PC-3 (cell line): ENCODE measurements around the gene AP3S2. TPM values are rescaled to one million over a fixed set of nuclear protein-coding genes. Genes with fewer than 3 reads are reported as not detected.
A peak's percentile ranks its signal among the peaks of the same experiment; 100 is the strongest.

ENCODE experiments used
- ATAC-seq: fragments of 200-7000 bp; cut with Tn5 transposase; 2 replicates; pipeline ENCODE4 v1.9.1; 2020; ENCODE audit warnings: mild to moderate bottlenecking, moderate library complexity
- BruUV-seq: library from RNA; stranded (reverse); fragments of 400-500 nt; replicated peaks from 2 replicates; lab custom pipeline; 2021; lab: Mats Ljungman, UMichigan
- CTCF ChIA-PET: fragments of 300-600 bp; sonication (Branson Sonifier 250); formaldehyde crosslinking; loops from one replicate; lab custom pipeline; 2022; ENCODE audit warnings: antibody characterized with exemption; lab: Charles Lee
- POLR2A ChIA-PET: fragments of 300-600 bp; sonication (Branson Sonifier 250); formaldehyde crosslinking; loops from one replicate; lab custom pipeline; 2022; ENCODE audit warnings: antibody characterized with exemption; ENCODE audit not compliant: unreplicated experiment; lab: Charles Lee
- DNase-seq: peaks from one replicate; pipeline ENCODE4 v3.0.0-alpha.2; 2015
- H2AFZ ChIP-seq: fragments of 300-600 bp; sonication (generic); 2 replicates; pipeline ENCODE4 v1.6.0; 2016; ENCODE audit warnings: antibody characterized with exemption, low read length
- H3F3A ChIP-seq: fragments of 300-600 bp; sonication (generic); one replicate; pipeline ENCODE4 v1.6.0; 2017; ENCODE audit warnings: antibody characterized with exemption, low read length, control low read depth, mild to moderate bottlenecking; ENCODE audit not compliant: unreplicated experiment
- H3K27ac ChIP-seq: fragments of 300-600 bp; sonication (generic); 2 replicates; pipeline ENCODE4 v1.5.1; 2016; ENCODE audit warnings: mild to moderate bottlenecking, low read length
- H3K27me3 ChIP-seq: fragments of 300-600 bp; sonication (generic); 2 replicates; pipeline ENCODE4 v1.6.1; 2016; ENCODE audit warnings: low read length, mixed read lengths
- H3K36me3 ChIP-seq: fragments of 300-600 bp; sonication (generic); 2 replicates; pipeline ENCODE4 v1.6.1; 2016; ENCODE audit warnings: low read depth, mixed run types, low read length, mixed read lengths
- H3K4me1 ChIP-seq: fragments of 300-600 bp; sonication (generic); 2 replicates; pipeline ENCODE4 v1.5.1; 2016; ENCODE audit warnings: low read length; ENCODE audit not compliant: insufficient read depth
- H3K4me2 ChIP-seq: fragments of 300-600 bp; sonication (generic); 2 replicates; pipeline ENCODE4 v1.6.0; 2016; ENCODE audit warnings: low read length
- H3K4me3 ChIP-seq: fragments of 300-600 bp; sonication (generic); 2 replicates; pipeline ENCODE4 v1.5.1; 2016; ENCODE audit warnings: mild to moderate bottlenecking, low read length, mixed read lengths
- H3K79me2 ChIP-seq: fragments of 300-600 bp; sonication (generic); 2 replicates; pipeline ENCODE4 v1.6.1; 2017; ENCODE audit warnings: low read length, mixed read lengths
- H3K9ac ChIP-seq: fragments of 300-600 bp; sonication (generic); 2 replicates; pipeline ENCODE4 v1.6.0; 2016; ENCODE audit warnings: mild to moderate bottlenecking, low read length
- H3K9me2 ChIP-seq: fragments of 300-600 bp; sonication (generic); replicated peaks from 2 replicates; pipeline ENCODE4 v1.6.1; 2016; ENCODE audit warnings: mixed run types, low read length, mixed read lengths
- H3K9me3 ChIP-seq: fragments of 300-600 bp; sonication (generic); 2 replicates; pipeline ENCODE4 v1.6.1; 2016; ENCODE audit warnings: low read length, mixed read lengths
- H4K20me1 ChIP-seq: fragments of 300-600 bp; sonication (generic); 2 replicates; pipeline ENCODE4 v1.6.1; 2016; ENCODE audit warnings: low read length, mixed read lengths
- EZH2 ChIP-seq: fragments of 300-600 bp; sonication (generic); IDR thresholded peaks from one replicate; pipeline ENCODE4 v1.6.1; 2017; ENCODE audit warnings: antibody characterized with exemption, mild to moderate bottlenecking, low read length; ENCODE audit not compliant: unreplicated experiment
- EZH2phosphoT487 ChIP-seq: fragments of 300-600 bp; sonication (generic); IDR thresholded peaks from 2 replicates; pipeline ENCODE4 v1.6.1; 2018; ENCODE audit warnings: mild to moderate bottlenecking, antibody characterized with exemption, low read length, borderline replicate concordance
- intact Hi-C: fragments of 100-400 bp; cut with micrococcal nuclease; formaldehyde crosslinking; loops from 2 replicates; pipeline ENCODE4 v1.9.0; 2023
- total RNA-seq: library from RNA; depleted of rRNA; stranded (reverse); fragments of >200 nt; gene quantifications from 2 replicates; pipeline ENCODE4 v1.2.3, GENCODE V29; 2014
- TF ChIP-seq, protein P1 (sequence below): fragments of 300-600 bp; sonication (generic); conservative IDR thresholded peaks from 2 replicates; pipeline ENCODE4 v1.5.1; 2017; ENCODE audit warnings: antibody characterized with exemption, low read depth, mild to moderate bottlenecking, low read length

The AP3S2 gene
- total RNA-seq, 1 experiment from 2014 or later, result 18.8 TPM

DNA sequence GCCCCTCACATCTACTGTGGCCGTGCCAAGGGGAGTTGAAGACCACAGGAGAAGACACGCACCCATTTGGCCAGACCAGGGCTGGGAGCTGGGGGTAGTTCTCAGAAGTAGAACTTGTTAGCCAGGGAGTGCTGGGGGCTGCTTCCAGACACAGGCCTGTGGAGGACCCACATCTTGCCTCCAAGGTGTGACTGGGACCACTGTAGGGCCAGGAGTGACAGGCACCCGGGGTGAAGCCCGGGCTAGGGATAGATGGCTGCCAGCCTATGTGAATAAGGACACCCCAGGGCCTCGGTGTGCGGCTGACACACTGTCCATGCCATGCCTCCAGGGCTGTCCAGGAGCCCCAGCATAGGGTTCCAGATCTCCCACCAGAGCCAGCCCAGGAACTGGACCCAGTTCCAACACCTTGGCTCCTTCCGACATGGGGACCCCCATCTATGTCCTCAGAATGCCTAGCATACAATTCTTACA is 80.9 kb downstream of the AP3S2 start:
- DNase-seq, result no peak
- no peak for TF ChIP-seq EZH2
- TF ChIP-seq, protein P1, sequence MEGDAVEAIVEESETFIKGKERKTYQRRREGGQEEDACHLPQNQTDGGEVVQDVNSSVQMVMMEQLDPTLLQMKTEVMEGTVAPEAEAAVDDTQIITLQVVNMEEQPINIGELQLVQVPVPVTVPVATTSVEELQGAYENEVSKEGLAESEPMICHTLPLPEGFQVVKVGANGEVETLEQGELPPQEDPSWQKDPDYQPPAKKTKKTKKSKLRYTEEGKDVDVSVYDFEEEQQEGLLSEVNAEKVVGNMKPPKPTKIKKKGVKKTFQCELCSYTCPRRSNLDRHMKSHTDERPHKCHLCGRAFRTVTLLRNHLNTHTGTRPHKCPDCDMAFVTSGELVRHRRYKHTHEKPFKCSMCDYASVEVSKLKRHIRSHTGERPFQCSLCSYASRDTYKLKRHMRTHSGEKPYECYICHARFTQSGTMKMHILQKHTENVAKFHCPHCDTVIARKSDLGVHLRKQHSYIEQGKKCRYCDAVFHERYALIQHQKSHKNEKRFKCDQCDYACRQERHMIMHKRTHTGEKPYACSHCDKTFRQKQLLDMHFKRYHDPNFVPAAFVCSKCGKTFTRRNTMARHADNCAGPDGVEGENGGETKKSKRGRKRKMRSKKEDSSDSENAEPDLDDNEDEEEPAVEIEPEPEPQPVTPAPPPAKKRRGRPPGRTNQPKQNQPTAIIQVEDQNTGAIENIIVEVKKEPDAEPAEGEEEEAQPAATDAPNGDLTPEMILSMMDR, result no peak
- TF ChIP-seq EZH2phosphoT487, result no peak
- H3K9ac ChIP-seq, result 0 out of 2 replicates have a peak overlapping the region, but pooled peaks have one; percentile 54
- H3K4me3 ChIP-seq, result peak overlapping the region; percentile 62
- BruUV-seq, result no TSS peak
- no peaks in the 10 kb centered on the region for H3K9me3 ChIP-seq
- H3K9me2 ChIP-seq, result no peaks in the 10 kb centered on the region
- no peak for ATAC-seq
- H3K79me2 ChIP-seq, result peaks cover 40% of the 10 kb centered on the region
- H2AFZ ChIP-seq, result no peak overlapping the region
- intact Hi-C loops, result no loop called here
- peaks cover 35% of the 10 kb centered on the region for H3K4me1 ChIP-seq
- no peaks in the 10 kb centered on the region for H3F3A ChIP-seq
- peak overlapping the region; percentile 0; the same call in 1 of the 2 replicates for H3K27ac ChIP-seq
- H4K20me1 ChIP-seq, result no peaks in the 10 kb centered on the region
- POLR2A ChIA-PET, result no interaction called here
- H3K36me3 ChIP-seq, result no peaks in the 10 kb centered on the region
- no peaks in the 10 kb centered on the region for H3K27me3 ChIP-seq
- H3K4me2 ChIP-seq, result peak overlapping the region; percentile 77
- CTCF ChIA-PET, result no interaction called here

- no peaks in the 10 kb centered on the region for H3K9me3 ChIP-seq
- no TSS peak for BruUV-seq
- H3K4me2 ChIP-seq, result peak overlapping the region; percentile 77
- peaks cover 40% of the 10 kb centered on the region for H3K79me2 ChIP-seq
- intact Hi-C loops, result no loop called here
- H3K27ac ChIP-seq, result peak overlapping the region; percentile 22
- no peaks in the 10 kb centered on the region for H3K9me2 ChIP-seq
- H4K20me1 ChIP-seq, result no peaks in the 10 kb centered on the region
- H3F3A ChIP-seq, result no peaks in the 10 kb centered on the region
- H3K4me3 ChIP-seq, result peak overlapping the region; percentile 62
- DNase-seq (no peak), ATAC-seq (peak; percentile 44)
- H3K27me3 ChIP-seq, result no peaks in the 10 kb centered on the region
- ChIA-PET CTCF (no interaction called here), POLR2A (no interaction called here)
- no peak overlapping the region for H2AFZ ChIP-seq
- TF ChIP-seq EZH2 (no peak), EZH2phosphoT487 (no peak)
- TF ChIP-seq, protein P1, result no peak
- H3K9ac ChIP-seq, result no peak overlapping the region
- peaks cover 28% of the 10 kb centered on the region for H3K4me1 ChIP-seq
- no peaks in the 10 kb centered on the region for H3K36me3 ChIP-seq
These were observed 81.6 kb downstream of the AP3S2 start for GRCh38 chr15:89812011-89812846.

- POLR2A ChIA-PET, result no interaction called here
- peaks cover 40% of the 10 kb centered on the region for H3K79me2 ChIP-seq
- no TSS peak for BruUV-seq
These were observed 83.0 kb downstream of the AP3S2 start for GRCh38 chr15:89810837-89811236.

More at GRCh38 chr15:89810837-89811236, 83.0 kb downstream of the AP3S2 start:
- Histone ChIP-seq H3K27me3 (no peaks in the 10 kb centered on the region), H3K36me3 (no peaks in the 10 kb centered on the region), H3K9ac (no peak overlapping the region), H3K4me2 (no peak overlapping the region), H4K20me1 (no peaks in the 10 kb centered on the region), H3F3A (no peaks in the 10 kb centered on the region), H3K4me3 (no peak overlapping the region), H3K27ac (no peak overlapping the region), H2AFZ (no peak overlapping the region), H3K4me1 (peaks cover 19% of the 10 kb centered on the region; the same call in 1 of the 2 replicates), H3K9me3 (no peaks in the 10 kb centered on the region), H3K9me2 (no peaks in the 10 kb centered on the region)
- DNase-seq, result no peak
- ATAC-seq, result no peak
- no peak for TF ChIP-seq EZH2
- no peak for TF ChIP-seq EZH2phosphoT487
- TF ChIP-seq, protein P1, result no peak
- CTCF ChIA-PET, result no interaction called here
- intact Hi-C loops, result no loop called here
